Measurements from ENCODE around the gene SERPINB3.
"Not testable (repeated sequence)": the region's sequence is repeated elsewhere in the genome, so short reads cannot be mapped to it uniquely, and the experiment has no call there.

SERPINB3 gene

GRCh38 chr18:63661750-63662149 is at the start of gene SERPINB3:
Gene SERPINB3, minus strand, starts transcription at chr18:63661893. Its CDS starts 677 bp downstream, at chr18:63661216.
- not testable (repeated sequence) for DNase-seq

GRCh38 chr18:63708650-63709049 is 47.0 kb upstream of the SERPINB3 start:
- no peak for DNase-seq

- DNase-seq = no peak
These were observed 46.1 kb upstream of the SERPINB3 start for GRCh38 chr18:63707816-63708215.

GRCh38 chr18:63705401-63705800 is 43.7 kb upstream of the SERPINB3 start:
- no peak for DNase-seq

- DNase-seq = no peak
These were observed 41.0 kb upstream of the SERPINB3 start, which contains the start of gene SERPINB11 for GRCh38 chr18:63702660-63703059. Gene SERPINB11, plus strand, starts transcription at chr18:63702960. Its CDS starts 7,234 bp downstream, at chr18:63710194.

GRCh38 chr18:63701952-63702351 is 40.3 kb upstream of the SERPINB3 start:
- no peak for DNase-seq

DNA sequence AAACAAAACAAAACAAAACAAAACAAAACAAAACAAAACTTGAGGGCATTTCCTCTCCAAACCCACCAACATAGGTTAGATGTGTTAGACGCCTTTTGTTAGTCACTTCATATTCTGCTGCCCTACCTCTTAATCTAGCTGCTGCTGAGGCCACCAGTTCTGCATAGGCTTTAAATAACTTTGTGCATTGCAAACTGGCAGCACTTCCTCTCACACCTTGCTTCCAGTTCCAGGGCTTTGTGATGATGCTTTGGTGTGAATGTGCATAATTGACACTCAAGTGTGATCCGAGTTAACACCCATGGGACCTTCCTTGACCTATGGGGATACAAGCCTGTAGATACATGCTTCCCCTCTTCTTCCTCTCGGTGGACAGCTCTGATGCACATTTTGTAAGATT is 38.8 kb upstream of the SERPINB3 start:
- DNase-seq = no peak

DNA sequence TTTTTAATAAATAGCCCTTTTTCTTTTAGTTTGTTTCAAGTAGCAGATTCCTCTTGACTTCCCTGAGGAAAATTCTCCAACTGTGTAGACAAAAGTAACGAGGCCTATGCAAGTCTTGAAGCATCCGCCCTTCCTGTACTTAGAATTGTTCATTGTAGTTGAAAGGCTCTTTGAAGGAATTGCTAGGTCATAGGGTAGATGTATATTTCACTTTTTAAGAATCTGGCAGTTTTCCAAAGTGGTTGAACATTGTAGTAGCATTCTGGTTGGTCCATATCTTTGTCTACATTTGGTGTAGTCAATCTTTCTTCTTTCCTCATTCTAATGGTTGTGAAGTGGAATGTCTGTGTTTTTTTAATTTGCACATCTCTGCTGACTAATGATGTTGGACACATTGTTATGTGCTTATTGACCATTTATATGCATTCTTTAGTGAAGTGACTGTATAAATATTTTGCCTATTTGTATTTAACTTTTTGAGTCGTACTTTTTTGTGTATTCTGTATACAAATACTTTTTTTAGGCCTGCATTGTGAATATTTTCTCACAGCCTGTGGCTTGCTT is 35.5 kb upstream of the SERPINB3 start:
- no peak for DNase-seq

DNA sequence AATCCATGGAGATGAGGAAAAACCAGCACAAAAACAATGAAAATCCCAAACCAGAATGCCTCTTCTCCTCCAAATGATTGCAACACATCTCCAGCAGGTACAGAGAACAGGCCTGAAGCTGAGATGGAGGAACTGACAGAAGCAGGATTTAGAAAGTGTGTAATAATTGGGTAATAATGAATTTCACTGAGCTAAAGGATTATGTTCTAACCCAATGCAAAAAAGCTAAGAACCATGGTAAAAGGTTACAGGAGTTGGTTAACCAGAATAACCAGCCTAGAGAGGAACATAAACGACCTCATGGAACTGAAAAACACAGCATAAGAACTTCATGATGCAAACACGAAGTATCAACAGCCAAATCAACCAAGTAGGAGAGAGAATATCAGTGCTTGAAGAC is 27.4 kb upstream of the SERPINB3 start:
- no peak for DNase-seq

- no peak for DNase-seq
These were observed 25.2 kb upstream of the SERPINB3 start for GRCh38 chr18:63686871-63687270.

DNA sequence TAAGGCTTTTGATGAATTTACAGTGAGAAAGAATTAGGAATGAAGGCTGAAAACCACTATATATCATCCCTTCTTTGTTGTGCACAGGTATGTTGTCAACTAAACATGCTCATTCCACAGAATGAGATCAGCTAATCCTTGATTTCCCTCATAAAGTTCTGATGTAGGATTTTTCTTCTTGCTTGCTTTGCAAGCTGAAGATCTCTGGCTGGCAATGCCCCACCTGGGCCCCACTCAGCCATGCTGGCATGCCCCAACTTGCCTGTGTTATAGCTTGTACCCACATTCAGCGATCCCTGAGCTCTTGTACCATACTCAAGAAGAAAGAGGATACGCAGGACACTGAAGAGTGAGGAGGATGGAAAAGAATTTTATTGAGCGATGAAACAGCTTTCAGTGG is 23.0 kb upstream of the SERPINB3 start:
- DNase-seq = no peak

- no peak for DNase-seq
These were observed 22.2 kb upstream of the SERPINB3 start for GRCh38 chr18:63683890-63684289.

DNA sequence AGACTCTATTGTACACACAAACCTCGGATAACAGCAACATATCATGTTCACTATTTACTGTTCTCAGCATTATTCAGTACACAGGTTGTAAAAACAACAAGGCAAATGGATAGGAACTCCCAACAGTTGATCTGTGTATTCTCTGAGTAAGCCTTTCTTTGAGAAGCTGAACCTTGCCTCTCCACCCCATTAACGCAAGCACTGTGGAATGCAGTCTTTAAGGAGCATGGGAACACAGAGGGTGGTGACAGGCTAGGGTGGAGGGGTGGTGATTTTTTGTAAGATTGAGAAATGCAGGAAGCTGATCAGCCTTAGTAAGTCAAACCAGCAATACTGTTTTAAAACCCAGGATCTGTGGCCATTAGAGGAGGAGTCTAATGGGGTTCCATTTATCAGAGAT is 21.5 kb upstream of the SERPINB3 start:
- no peak for DNase-seq

GRCh38 chr18:63681449-63682340 is 20.0 kb upstream of the SERPINB3 start:
- peak in 1 of 2 experiments; percentile 2 for DNase-seq

- DNase-seq = no peak
These were observed 18.3 kb upstream of the SERPINB3 start for GRCh38 chr18:63679820-63680606.

DNA sequence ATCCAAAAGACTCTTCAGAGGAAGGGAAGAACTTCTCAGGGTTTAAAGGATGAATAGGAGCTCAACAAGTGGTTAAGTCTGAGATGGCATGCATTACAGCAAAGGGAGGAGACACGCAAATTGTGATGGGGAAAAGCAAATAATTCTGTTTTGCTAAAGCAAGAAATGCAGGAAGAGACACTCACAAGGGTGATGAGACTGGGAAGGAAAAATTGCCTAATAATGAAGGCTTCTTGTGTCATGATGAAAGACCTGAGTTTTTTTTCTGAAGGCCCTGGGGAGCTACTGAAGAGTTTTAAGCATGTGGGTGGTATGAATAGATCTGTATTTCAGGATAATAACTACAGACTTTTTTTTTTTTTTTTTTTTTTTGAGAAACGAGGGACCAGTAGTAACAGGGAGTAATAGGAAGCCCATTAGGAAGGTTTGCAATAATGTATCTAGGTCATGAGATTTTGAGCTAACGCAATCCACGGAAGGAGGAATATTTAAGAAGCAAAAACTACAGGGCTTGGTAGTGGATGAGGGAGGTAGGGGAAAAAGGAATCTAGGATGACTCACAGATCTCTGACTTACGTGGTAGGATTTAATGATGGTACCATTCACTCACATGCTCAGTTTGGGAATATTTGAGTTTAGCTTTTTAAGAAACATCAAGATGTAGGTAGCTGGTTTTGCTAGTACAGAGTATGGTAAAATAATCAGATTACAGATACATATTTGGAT is 16.0 kb upstream of the SERPINB3 start:
- no peak for DNase-seq

- DNase-seq = peak; percentile 2 to 13
These were observed 15.0 kb upstream of the SERPINB3 start for GRCh38 chr18:63676526-63677323.

GRCh38 chr18:63664571-63664970 is 2.9 kb upstream of the SERPINB3 start:
- DNase-seq = no peak

GRCh38 chr18:63658920-63659319 is 2.8 kb downstream of the SERPINB3 start:
- not testable (repeated sequence) for DNase-seq

- not testable (repeated sequence) for DNase-seq
These were observed 11.4 kb downstream of the SERPINB3 start for GRCh38 chr18:63650271-63650670.

GRCh38 chr18:63648241-63648640 is 13.5 kb downstream of the SERPINB3 start:
- no peak for DNase-seq

GRCh38 chr18:63646936-63647335 is 14.8 kb downstream of the SERPINB3 start:
- no peak for DNase-seq

All from SHP77 (cell line).